Endothelial cell (in vitro differentiated cells): ENCODE measurements around the gene TIMP1. TPM values are rescaled to one million over a fixed set of nuclear protein-coding genes. Genes with fewer than 3 reads are reported as not detected.
"Not testable (repeated sequence)": the region's sequence is repeated elsewhere in the genome, so short reads cannot be mapped to it uniquely, and the experiment has no call there.

ENCODE experiments used
- DNase-seq: peaks from one replicate; pipeline ENCODE4 v3.0.0; 2021; ENCODE audit warnings: low spot score
- H3K27ac Mint-ChIP-seq: one replicate; pipeline ENCODE4 v1.8.0; 2021; ENCODE audit warnings: mixed read lengths, inconsistent platforms; ENCODE audit not compliant: unreplicated experiment
- H3K27me3 Mint-ChIP-seq: one replicate; pipeline ENCODE4 v1.8.0; 2021; ENCODE audit warnings: mild to moderate bottlenecking, moderate library complexity, mixed read lengths, inconsistent platforms; ENCODE audit not compliant: unreplicated experiment
- H3K36me3 Mint-ChIP-seq: one replicate; pipeline ENCODE4 v1.8.0; 2021; ENCODE audit warnings: mild to moderate bottlenecking, low read depth, mixed read lengths, inconsistent platforms; ENCODE audit not compliant: unreplicated experiment
- H3K4me1 Mint-ChIP-seq: one replicate; pipeline ENCODE4 v1.8.0; 2021; ENCODE audit warnings: mild to moderate bottlenecking, mixed read lengths, inconsistent platforms; ENCODE audit not compliant: unreplicated experiment
- H3K4me3 Mint-ChIP-seq: one replicate; pipeline ENCODE4 v1.8.0; 2021; ENCODE audit warnings: mild to moderate bottlenecking, mixed read lengths, inconsistent platforms; ENCODE audit not compliant: unreplicated experiment
- H3K9me3 Mint-ChIP-seq: one replicate; pipeline ENCODE4 v1.8.0; 2021; ENCODE audit warnings: mixed read lengths, inconsistent platforms; ENCODE audit not compliant: unreplicated experiment
- CTCF ChIP-seq: fragments of 200-600 bp; sonication (generic); IDR thresholded peaks from one replicate; pipeline ENCODE4 v1.5.0; 2021; ENCODE audit warnings: antibody characterized with exemption; ENCODE audit not compliant: unreplicated experiment
- total RNA-seq: library from RNA; stranded (reverse); fragmentation: NEBNext Ultra II Directional; extraction: Animal tissue kit (Norgen Biotek cat#: 25700); gene quantifications from one replicate; pipeline ENCODE4 v1.2.1, GENCODE V29; 2021; ENCODE audit not compliant: unreplicated experiment

Gene TIMP1
- total RNA-seq, 1 donor from 2014 or later = 267 TPM

GRCh38 chrX:47597222-47597621 is 15.0 kb downstream of the TIMP1 start:
- H3K4me3 Mint-ChIP-seq = no peak overlapping the region
- no peaks in the 10 kb centered on the region for H3K36me3 Mint-ChIP-seq
- TF ChIP-seq CTCF = no peak
- H3K27ac Mint-ChIP-seq = no peak overlapping the region
- peaks cover 6% of the 10 kb centered on the region for H3K4me1 Mint-ChIP-seq
- no peak for DNase-seq
- H3K27me3 Mint-ChIP-seq = no peaks in the 10 kb centered on the region
- no peaks in the 10 kb centered on the region for H3K9me3 Mint-ChIP-seq

GRCh38 chrX:47603125-47603524 is 20.9 kb downstream of the TIMP1 start:
- not testable (repeated sequence) for H3K4me3 Mint-ChIP-seq, H3K4me1 Mint-ChIP-seq, H3K27me3 Mint-ChIP-seq, DNase-seq, H3K9me3 Mint-ChIP-seq, H3K36me3 Mint-ChIP-seq, H3K27ac Mint-ChIP-seq

- H3K36me3 Mint-ChIP-seq = no peaks in the 10 kb centered on the region
- H3K9me3 Mint-ChIP-seq = no peaks in the 10 kb centered on the region
- no peak overlapping the region for H3K27ac Mint-ChIP-seq
- no peak for DNase-seq
- H3K27me3 Mint-ChIP-seq = peaks cover 1% of the 10 kb centered on the region
- H3K4me3 Mint-ChIP-seq = no peak overlapping the region
- no peak for TF ChIP-seq CTCF
- H3K4me1 Mint-ChIP-seq = peaks cover 3% of the 10 kb centered on the region
Measured at GRCh38 chrX:47605024-47605423, 22.8 kb downstream of the TIMP1 start.

GRCh38 chrX:47607091-47607490 is 24.9 kb downstream of the TIMP1 start:
- TF ChIP-seq CTCF = no peak
- peaks cover 1% of the 10 kb centered on the region for H3K27me3 Mint-ChIP-seq
- H3K4me3 Mint-ChIP-seq = no peak overlapping the region

GRCh38 chrX:47608130-47608810 is 26.0 kb downstream of the TIMP1 start:
- TF ChIP-seq CTCF = no peak
- Mint-ChIP-seq H3K27me3 (peaks cover 3% of the 10 kb centered on the region), H3K4me3 (no peak overlapping the region), H3K36me3 (no peaks in the 10 kb centered on the region), H3K4me1 (peaks cover 9% of the 10 kb centered on the region), H3K27ac (no peak overlapping the region), H3K9me3 (no peaks in the 10 kb centered on the region)
- no peak for DNase-seq

More at GRCh38 chrX:47607091-47607490, 24.9 kb downstream of the TIMP1 start:
- Mint-ChIP-seq H3K27ac (no peak overlapping the region), H3K36me3 (no peaks in the 10 kb centered on the region), H3K4me1 (peaks cover 9% of the 10 kb centered on the region), H3K9me3 (no peaks in the 10 kb centered on the region)
- DNase-seq = no peak
